ENCODE results near the gene DRAXIN.

- TF ChIP-seq RAD21 (IDR thresholded peaks at IDR 0.05; ENCODE audit: low read depth), result no peak
- TF ChIP-seq NFIC (IDR thresholded peaks at IDR 0.05), result no peak
- no peak for TF ChIP-seq TAF1 (IDR thresholded peaks at IDR 0.05; ENCODE audit: low read depth)
- no peak for TF ChIP-seq MAX (IDR thresholded peaks at IDR 0.05)
- no peak for TF ChIP-seq YY1 (IDR thresholded peaks at IDR 0.05; ENCODE audit: low read depth)
- TF ChIP-seq, protein P1, sequence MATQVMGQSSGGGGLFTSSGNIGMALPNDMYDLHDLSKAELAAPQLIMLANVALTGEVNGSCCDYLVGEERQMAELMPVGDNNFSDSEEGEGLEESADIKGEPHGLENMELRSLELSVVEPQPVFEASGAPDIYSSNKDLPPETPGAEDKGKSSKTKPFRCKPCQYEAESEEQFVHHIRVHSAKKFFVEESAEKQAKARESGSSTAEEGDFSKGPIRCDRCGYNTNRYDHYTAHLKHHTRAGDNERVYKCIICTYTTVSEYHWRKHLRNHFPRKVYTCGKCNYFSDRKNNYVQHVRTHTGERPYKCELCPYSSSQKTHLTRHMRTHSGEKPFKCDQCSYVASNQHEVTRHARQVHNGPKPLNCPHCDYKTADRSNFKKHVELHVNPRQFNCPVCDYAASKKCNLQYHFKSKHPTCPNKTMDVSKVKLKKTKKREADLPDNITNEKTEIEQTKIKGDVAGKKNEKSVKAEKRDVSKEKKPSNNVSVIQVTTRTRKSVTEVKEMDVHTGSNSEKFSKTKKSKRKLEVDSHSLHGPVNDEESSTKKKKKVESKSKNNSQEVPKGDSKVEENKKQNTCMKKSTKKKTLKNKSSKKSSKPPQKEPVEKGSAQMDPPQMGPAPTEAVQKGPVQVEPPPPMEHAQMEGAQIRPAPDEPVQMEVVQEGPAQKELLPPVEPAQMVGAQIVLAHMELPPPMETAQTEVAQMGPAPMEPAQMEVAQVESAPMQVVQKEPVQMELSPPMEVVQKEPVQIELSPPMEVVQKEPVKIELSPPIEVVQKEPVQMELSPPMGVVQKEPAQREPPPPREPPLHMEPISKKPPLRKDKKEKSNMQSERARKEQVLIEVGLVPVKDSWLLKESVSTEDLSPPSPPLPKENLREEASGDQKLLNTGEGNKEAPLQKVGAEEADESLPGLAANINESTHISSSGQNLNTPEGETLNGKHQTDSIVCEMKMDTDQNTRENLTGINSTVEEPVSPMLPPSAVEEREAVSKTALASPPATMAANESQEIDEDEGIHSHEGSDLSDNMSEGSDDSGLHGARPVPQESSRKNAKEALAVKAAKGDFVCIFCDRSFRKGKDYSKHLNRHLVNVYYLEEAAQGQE (IDR thresholded peaks at IDR 0.05; ENCODE audit: low read depth), result no peak
- TF ChIP-seq FOXM1 (IDR thresholded peaks at IDR 0.05; ENCODE audit: borderline replicate concordance, low read depth), result no peak
- TF ChIP-seq TCF12 (IDR thresholded peaks at IDR 0.05; ENCODE audit: low read depth), result no peak
- TF ChIP-seq TEAD4 (IDR thresholded peaks at IDR 0.05), result no peak
- TF ChIP-seq, protein P2, sequence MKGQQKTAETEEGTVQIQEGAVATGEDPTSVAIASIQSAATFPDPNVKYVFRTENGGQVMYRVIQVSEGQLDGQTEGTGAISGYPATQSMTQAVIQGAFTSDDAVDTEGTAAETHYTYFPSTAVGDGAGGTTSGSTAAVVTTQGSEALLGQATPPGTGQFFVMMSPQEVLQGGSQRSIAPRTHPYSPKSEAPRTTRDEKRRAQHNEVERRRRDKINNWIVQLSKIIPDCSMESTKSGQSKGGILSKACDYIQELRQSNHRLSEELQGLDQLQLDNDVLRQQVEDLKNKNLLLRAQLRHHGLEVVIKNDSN (IDR thresholded peaks at IDR 0.05), result no peak
- no peak for TF ChIP-seq CEBPB (IDR thresholded peaks at IDR 0.05)
- TF ChIP-seq EGR1 (IDR thresholded peaks at IDR 0.05), result no peak
- no peak for TF ChIP-seq EP300 (IDR thresholded peaks at IDR 0.05; ENCODE audit: borderline replicate concordance)
Observed at GRCh38 chr1:11654939-11655808, 36.3 kb upstream of the DRAXIN start.

Data from Ishikawa (cell line).